ENCODE data around the gene MADCAM1. TPM values are rescaled to one million over a fixed set of nuclear protein-coding genes. Genes with fewer than 3 reads are reported as not detected.
A peak's percentile ranks its signal among the peaks of the same experiment; 100 is the strongest.

MADCAM1 gene
- total and polyA plus RNA-seq, 2 of the 8 experiments (the other 6 are each of a cell fraction or from before 2014, with no cell fraction given), result 2.3 to 3.0 TPM

- Histone ChIP-seq H3K4me2 (ENCODE audit: insufficient read depth in 1 of 2, low read depth in 2 of 2, low read length in 2 of 2) (no peak overlapping the region), H3K36me3 (ENCODE audit: control insufficient read depth in 2 of 4, insufficient read depth in 4 of 4, low read length in 3 of 4) (no peaks in the 10 kb centered on the region), H3K9me3 (ENCODE audit: insufficient read depth in 2 of 2, low read depth in 1 of 2, low read length in 1 of 2) (no peaks in the 10 kb centered on the region), H4K5ac (ENCODE audit: insufficient read length, low read depth, low read length) (no peak overlapping the region), H3K14ac (ENCODE audit: insufficient read length) (no peak overlapping the region), H2AK5ac (ENCODE audit: low read depth, low read length) (no peak overlapping the region), H2BK5ac (ENCODE audit: low read depth, low read length) (no peak overlapping the region), H2BK12ac (ENCODE audit: low read depth, low read length) (peak overlapping the region; percentile 39; the same call in 1 of the 2 replicates), H2BK120ac (replicated peaks; ENCODE audit: low read depth, low read length) (no peak overlapping the region), H4K8ac (ENCODE audit: extremely low read depth, insufficient read depth, low read length) (no peak overlapping the region), H2BK15ac (ENCODE audit: low read length) (no peak overlapping the region), H2AFZ (ENCODE audit: low read length) (no peak overlapping the region), H3K18ac (ENCODE audit: extremely low read depth, low read length) (no peak overlapping the region), H3K4ac (replicated peaks; ENCODE audit: insufficient read length, low read depth, low read length) (no peak overlapping the region), H4K20me1 (replicated peaks in 1 of 2; ENCODE audit: control insufficient read depth in 1 of 2, insufficient read depth in 2 of 2, low read length in 2 of 2) (peaks cover 0 to 2% of the 10 kb centered on the region in 2 experiments), H3K4me3 (ENCODE audit: extremely low read depth in 1 of 4, insufficient read depth in 2 of 4, low read depth in 3 of 4, low read length in 4 of 4) (no peak overlapping the region), H3K56ac (replicated peaks; ENCODE audit: insufficient read length, low read depth, low read length) (no peak overlapping the region), H3K27ac (ENCODE audit: low read depth, low read length) (no peak overlapping the region), H4K91ac (replicated peaks; ENCODE audit: insufficient read length, low read length) (no peak overlapping the region), H3K9ac (replicated peaks in 1 of 4; ENCODE audit: extremely low read depth in 1 of 4, low read depth in 3 of 4, low read length in 3 of 4) (no peak overlapping the region), H3K27me3 (replicated peaks in 1 of 4; ENCODE audit: control insufficient read depth in 3 of 4, extremely low read depth in 1 of 4, insufficient read depth in 3 of 4, low read length in 3 of 4) (no peaks in the 10 kb centered on the region), H2BK20ac (ENCODE audit: low read length) (no peak overlapping the region), H3K79me1 (ENCODE audit: low read depth, low read length) (no peaks in the 10 kb centered on the region), H3K23me2 (ENCODE audit: low read depth, low read length) (no peaks in the 10 kb centered on the region; the same call in 1 of the 2 replicates), H3K4me1 (replicated peaks in 1 of 4; ENCODE audit: control insufficient read depth in 3 of 4, insufficient read depth in 4 of 4, low read length in 3 of 4) (peaks cover 0 to 3% (median under 1%) of the 10 kb centered on the region in 4 experiments; a peak in 4 of 7 replicates), H3K79me2 (ENCODE audit: control insufficient read depth in 1 of 2, insufficient read depth in 2 of 2, low read length in 2 of 2) (no peaks in the 10 kb centered on the region), H3K23ac (ENCODE audit: insufficient read length) (no peak overlapping the region)
- POLR2A ChIA-PET (ENCODE audit: partially characterized antibody), result interaction anchor here (1.8 to 7.1 kb wide), 4 partner anchors 13 to 30 kb away, joined by 4 to 38 read pairs (median 10); partner anchors contain the start of gene CDC34
- WGBS, 2 experiments (ENCODE audit: extremely low coverage in 1 of 2, insufficient coverage in 1 of 2, insufficient read length in 1 of 2, insufficient replicate concordance in 2 of 2, low coverage in 1 of 2, low lambda C conversion rate in 2 of 2, missing lambda C conversion rate in 1 of 2), result 94% methylated on average over 20 of the region's 20 CpGs; no CpG with 5 or more reads in 1 of the 2 experiments
- DNase-seq (ENCODE audit: low read depth in 1 of 2, low spot score in 2 of 2) (no peak), FAIRE-seq (no peak)
- CTCF ChIA-PET (ENCODE audit: partially characterized antibody), result interaction anchor here (1.4 to 2.4 kb wide), 2 partner anchors 29 to 36 kb away, joined by 3 to 6 read pairs; no protein-coding TSS in a partner anchor
- TF ChIP-seq SIX5 (IDR thresholded peaks at IDR 0.05; ENCODE audit: low read depth, low read length) (no peak), POU5F1 (IDR thresholded peaks at IDR 0.05; ENCODE audit: low read depth, low read length) (no peak), BACH1 (IDR thresholded peaks at IDR 0.05; ENCODE audit: low read length) (no peak), CBX5 (IDR thresholded peaks at IDR 0.05; ENCODE audit: low read depth, low read length) (no peak), E2F6 (IDR thresholded peaks at IDR 0.05) (no peak), SP4 (IDR thresholded peaks at IDR 0.05; ENCODE audit: low read length) (no peak), SP1 (IDR thresholded peaks at IDR 0.05; ENCODE audit: low read depth, low read length) (no peak), ZNF274 (IDR thresholded peaks at IDR 0.05; ENCODE audit: borderline replicate concordance, extremely low read depth, low read length) (no peak), CHD2 (IDR thresholded peaks at IDR 0.05; ENCODE audit: low read length) (no peak), KDM4A (IDR thresholded peaks at IDR 0.05; ENCODE audit: low read depth, low read length, severe bottlenecking) (no peak), JUND (IDR thresholded peaks at IDR 0.05; ENCODE audit: low read length) (no peak), HDAC6 (IDR thresholded peaks at IDR 0.05; ENCODE audit: low read depth, low read length) (no peak), BRCA1 (IDR thresholded peaks at IDR 0.05; ENCODE audit: low read depth, low read length) (no peak), FOSL1 (IDR thresholded peaks at IDR 0.05; ENCODE audit: insufficient read depth, low read depth, low read length) (no peak), PHF8 (conservative IDR thresholded peaks at IDR 0.05; ENCODE audit: low read depth, low read length) (no peak)
Measured at GRCh38 chr19:554817-555216, 58.5 kb downstream of the MADCAM1 start.
